HG03135 (cell line): ENCODE data around the gene FTCDNL1.
A peak's percentile ranks its signal among the peaks of the same experiment; 100 is the strongest.

Source experiments
- ATAC-seq: cut with Tn5 transposase; IDR thresholded peaks from one replicate; pipeline ENCODE4 v1.9.1; 2021; ENCODE audit warnings: mild to moderate bottlenecking, moderate library complexity; ENCODE audit not compliant: unreplicated experiment

The FTCDNL1 gene

GRCh38 chr2:199850718-199851500 lies at the start of gene FTCDNL1:
Gene FTCDNL1 (minus strand): TSS chr2:199851192. CDS start chr2:199848962, 2,230 bp downstream.
- ATAC-seq = peak; percentile 96

- no peak for ATAC-seq
These were observed 45.6 kb upstream of the FTCDNL1 start for GRCh38 chr2:199896617-199897016.

- no peak for ATAC-seq
These were observed 44.4 kb upstream of the FTCDNL1 start for GRCh38 chr2:199895406-199895805.

GRCh38 chr2:199883474-199884212 lies 32.7 kb upstream of the FTCDNL1 start:
- ATAC-seq = no peak

- ATAC-seq = no peak
These were observed 31.7 kb upstream of the FTCDNL1 start for GRCh38 chr2:199882667-199883066.

GRCh38 chr2:199875400-199875799 lies 24.4 kb upstream of the FTCDNL1 start:
- no peak for ATAC-seq

- no peak for ATAC-seq
These were observed 23.2 kb upstream of the FTCDNL1 start for GRCh38 chr2:199874209-199874608.

GRCh38 chr2:199870581-199870980 lies 19.6 kb upstream of the FTCDNL1 start:
- ATAC-seq = no peak

- ATAC-seq = no peak
These were observed 18.7 kb upstream of the FTCDNL1 start for GRCh38 chr2:199869653-199870052.

- no peak for ATAC-seq
These were observed 18.2 kb upstream of the FTCDNL1 start for GRCh38 chr2:199869227-199869541.

GRCh38 chr2:199868431-199869226 lies 17.6 kb upstream of the FTCDNL1 start:
- ATAC-seq = no peak

- no peak for ATAC-seq
These were observed 14.9 kb upstream of the FTCDNL1 start for GRCh38 chr2:199865905-199866304.

- ATAC-seq = no peak
These were observed 11.8 kb upstream of the FTCDNL1 start for GRCh38 chr2:199862788-199863187.

- ATAC-seq = no peak
These were observed 10.3 kb upstream of the FTCDNL1 start for GRCh38 chr2:199861132-199861774.

GRCh38 chr2:199855812-199856211 lies 4.8 kb upstream of the FTCDNL1 start:
- ATAC-seq = no peak

GRCh38 chr2:199851883-199852282 lies 891 bp upstream of the FTCDNL1 start:
- ATAC-seq = no peak

- ATAC-seq = no peak
These were observed 464 bp upstream of the FTCDNL1 start for GRCh38 chr2:199851501-199851810.

- ATAC-seq = no peak
These were observed 724 bp downstream of the FTCDNL1 start for GRCh38 chr2:199850218-199850717.

- ATAC-seq = no peak
These were observed 2.4 kb downstream of the FTCDNL1 start for GRCh38 chr2:199848389-199849130.

- ATAC-seq = no peak
These were observed 3.7 kb downstream of the FTCDNL1 start for GRCh38 chr2:199847181-199847864.
